K562 (cell line): ENCODE results near the gene RDH16. TPM values are rescaled to one million over a fixed set of nuclear protein-coding genes. Genes with fewer than 3 reads are reported as not detected.

Experiments used
- BRF1 ChIP-seq: IDR thresholded peaks from 3 replicates; pipeline ENCODE4 v1.6.1; 2011; ENCODE audit warnings: borderline replicate concordance, mild to moderate bottlenecking; ENCODE audit not compliant: insufficient read length; ENCODE audit errors: extremely low read depth
- C11orf30 ChIP-seq: fragments of 450-650 bp; IDR thresholded peaks from 2 replicates; pipeline ENCODE4 v1.6.1; 2016; ENCODE audit warnings: low read depth, mild to moderate bottlenecking
- CAMTA2 ChIP-seq: fragments of 250-450 bp; sonication (Bioruptor Pico); conservative IDR thresholded peaks from 2 replicates; pipeline ENCODE4 v1.5.1; 2022
- CHD1 ChIP-seq: fragments of 200-600 bp; sonication (generic); IDR thresholded peaks from one replicate; pipeline ENCODE4 v1.6.1; 2012; ENCODE audit warnings: mild to moderate bottlenecking, moderate library complexity, low read length, inconsistent platforms
- DMBX1 ChIP-seq: fragments of 250-450 bp; sonication (Bioruptor Pico); IDR thresholded peaks from 2 replicates; pipeline ENCODE4 v1.8.0; 2022; ENCODE audit warnings: inconsistent platforms, mild to moderate bottlenecking, moderate library complexity, borderline replicate concordance
- GABPB2 ChIP-seq: fragments of 250-450 bp; sonication (Bioruptor Pico); conservative IDR thresholded peaks from 2 replicates; pipeline ENCODE4 v1.5.1; 2021; ENCODE audit warnings: mild to moderate bottlenecking
- HDAC6 ChIP-seq: IDR thresholded peaks from 2 replicates; pipeline ENCODE4 v1.6.1; 2012; ENCODE audit warnings: low read depth, mild to moderate bottlenecking, control low read depth, inconsistent platforms, low read length, moderate library complexity
- MAFF ChIP-seq: IDR thresholded peaks from 2 replicates; pipeline ENCODE4 v1.6.1; 2012; ENCODE audit warnings: low read length, improper control_type of control experiment
- MBD2 ChIP-seq: sonication (generic); IDR thresholded peaks from 2 replicates; pipeline ENCODE4 v1.6.1; 2016; ENCODE audit warnings: low read depth, borderline replicate concordance
- MTA1 ChIP-seq: fragments of 450-650 bp; IDR thresholded peaks from 2 replicates; pipeline ENCODE4 v1.6.1; 2017; ENCODE audit warnings: borderline replicate concordance
- MTA3 ChIP-seq: fragments of 450-650 bp; formaldehyde crosslinking; IDR thresholded peaks from 2 replicates; pipeline ENCODE4 v1.6.1; 2017; ENCODE audit warnings: mild to moderate bottlenecking, borderline replicate concordance
- PTBP1 ChIP-seq: fragments of 200-400 bp; formaldehyde crosslinking; IDR thresholded peaks from 2 replicates; pipeline ENCODE4 v1.6.1; 2017; ENCODE audit warnings: low read depth, low read length
- PTTG1 ChIP-seq: fragments of 450-650 bp; IDR thresholded peaks from 2 replicates; pipeline ENCODE4 v1.6.1; 2016; ENCODE audit warnings: low read depth, mild to moderate bottlenecking, missing genetic modification characterization, missing compliant biosample characterization
- RBM22 ChIP-seq: fragments of 200-400 bp; formaldehyde crosslinking; IDR thresholded peaks from 2 replicates; pipeline ENCODE4 v1.6.1; 2018; ENCODE audit warnings: low read length, low read depth; ENCODE audit not compliant: poor library complexity, severe bottlenecking
- SRSF1 ChIP-seq: fragments of 200-400 bp; formaldehyde crosslinking; IDR thresholded peaks from 2 replicates; pipeline ENCODE4 v1.6.1; 2017; ENCODE audit warnings: mild to moderate bottlenecking, low read depth, low read length, moderate library complexity
- XRCC5 ChIP-seq: fragments of 200-400 bp; formaldehyde crosslinking; IDR thresholded peaks from 2 replicates; pipeline ENCODE4 v1.6.1; 2017; ENCODE audit warnings: low read depth, mild to moderate bottlenecking, low read length
- ZC3H8 ChIP-seq: fragments of 450-650 bp; IDR thresholded peaks from 2 replicates; pipeline ENCODE4 v1.6.1; 2017
- ZNF12 ChIP-seq: sonication (generic); formaldehyde crosslinking; IDR thresholded peaks from 2 replicates; pipeline ENCODE4 v1.4.0; 2020; ENCODE audit warnings: mild to moderate bottlenecking, missing genetic modification reagents
- ZNF282 ChIP-seq: sonication (generic); formaldehyde crosslinking; IDR thresholded peaks from 2 replicates; pipeline ENCODE4 v1.8.1; 2023; ENCODE audit warnings: missing genetic modification reagents
- ZNF354B ChIP-seq: fragments of 250-450 bp; sonication (Bioruptor Pico); IDR thresholded peaks from 2 replicates; pipeline ENCODE4 v1.4.0; 2020
- ZNF57 ChIP-seq: fragments of 450-650 bp; formaldehyde crosslinking; IDR thresholded peaks from 2 replicates; pipeline ENCODE4 v1.4.0; 2020; ENCODE audit warnings: mild to moderate bottlenecking, moderate library complexity
- ZNF699 ChIP-seq: fragments of 250-450 bp; sonication (Bioruptor Pico); IDR thresholded peaks from 2 replicates; pipeline ENCODE4 v1.8.0; 2021; ENCODE audit warnings: mild to moderate bottlenecking, moderate library complexity; ENCODE audit not compliant: insufficient replicate concordance
- polyA plus RNA-seq, 8 experiments: library from polyadenylated mRNA; depleted of rRNA in 4 of 8; stranded (reverse) in 5 of 8; unstranded in 3 of 8; fragments of >200 nt; fragmentation: Nextera tagmentation in 2 of 8; fragmentation: Illumina TruSeq in 1 of 8; extraction: Ambion mirVana in 2 of 8; extraction: Trizol in 1 of 8; gene quantifications; 2 replicates each; pipeline versions ENCODE4 v1.2.1 to v1.2.3, GENCODE V29; 2011 to 2014; ENCODE audit warnings: inconsistent platforms in 1 of 8, missing spikeins in 1 of 8
- total RNA-seq, 7 experiments: library from RNA; depleted of rRNA in 6 of 7; stranded (reverse); fragments of >200 nt in 6 of 7; fragmentation: Illumina TruSeq in 2 of 7; extraction: Trizol in 2 of 7; gene quantifications; 2 replicates each; pipeline versions ENCODE4 v1.2.1 to v1.2.3, GENCODE V29; 2011 to 2021; ENCODE audit warnings: low replicate concordance in 1 of 7
- TF ChIP-seq, protein P1 (sequence below): fragments of 450-650 bp; conservative IDR thresholded peaks from 2 replicates; pipeline ENCODE4 v1.6.1; 2016; ENCODE audit warnings: missing genetic modification characterization, low read depth, mild to moderate bottlenecking, missing compliant biosample characterization, moderate library complexity
- TF ChIP-seq, protein P2 (sequence below): fragments of 250-450 bp; sonication (Bioruptor Pico); IDR thresholded peaks from 2 replicates; pipeline ENCODE4 v1.5.0; 2021; ENCODE audit warnings: mild to moderate bottlenecking, borderline replicate concordance

RDH16 gene
- total and polyA plus RNA-seq, 9 of the 15 experiments (the other 6 are each of a cell fraction or from before 2014, with no cell fraction given), result 0.11 to 0.52 (median 0.22) TPM; not detected in 1

DNA sequence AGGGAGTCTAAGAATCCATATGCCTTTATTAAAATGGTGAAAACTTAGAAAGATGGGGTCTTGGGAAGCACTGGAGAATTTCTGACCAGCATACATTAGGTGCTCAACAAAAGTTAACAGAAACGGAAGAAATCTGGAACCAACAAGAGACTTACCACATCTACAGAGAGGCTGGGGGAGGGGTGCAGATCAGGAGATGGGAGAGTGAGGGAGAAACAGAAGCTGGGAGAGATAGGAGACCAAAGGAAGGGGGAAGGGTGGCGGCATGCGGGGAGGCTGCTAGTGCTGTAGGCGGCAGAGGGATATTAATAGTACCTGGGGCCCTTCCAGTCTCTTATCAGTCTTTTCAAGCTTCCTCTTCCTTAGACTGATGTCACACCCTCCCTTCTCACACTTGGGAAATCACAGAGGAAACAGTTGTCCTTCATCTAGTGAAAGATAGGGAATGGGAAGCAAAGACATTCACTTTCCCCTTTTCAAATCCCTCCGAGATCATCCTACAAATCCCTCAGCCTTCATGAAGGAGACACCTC lies 30.9 kb upstream of the RDH16 start (continued):
- TF ChIP-seq ZNF12, result no peak; the same call in 1 of the 2 replicates
- TF ChIP-seq ZNF282 (CRISPR knock-in tag), result no peak
- TF ChIP-seq GABPB2, result no peak
- TF ChIP-seq ZNF57, result no peak
- TF ChIP-seq ZC3H8, result peak; percentile 79; the same call in 1 of the 2 replicates
- peak; percentile 78 for TF ChIP-seq MBD2
- no peak for TF ChIP-seq HDAC6
- TF ChIP-seq CAMTA2, result no peak
- no peak for TF ChIP-seq SRSF1
- peak; percentile 88 for TF ChIP-seq DMBX1 (CRISPR knock-in tag)
- TF ChIP-seq CHD1, result no peak
- TF ChIP-seq, protein P1, sequence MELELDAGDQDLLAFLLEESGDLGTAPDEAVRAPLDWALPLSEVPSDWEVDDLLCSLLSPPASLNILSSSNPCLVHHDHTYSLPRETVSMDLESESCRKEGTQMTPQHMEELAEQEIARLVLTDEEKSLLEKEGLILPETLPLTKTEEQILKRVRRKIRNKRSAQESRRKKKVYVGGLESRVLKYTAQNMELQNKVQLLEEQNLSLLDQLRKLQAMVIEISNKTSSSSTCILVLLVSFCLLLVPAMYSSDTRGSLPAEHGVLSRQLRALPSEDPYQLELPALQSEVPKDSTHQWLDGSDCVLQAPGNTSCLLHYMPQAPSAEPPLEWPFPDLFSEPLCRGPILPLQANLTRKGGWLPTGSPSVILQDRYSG, result no peak
- no peak for TF ChIP-seq RBM22
- 0 out of 2 replicates have a peak, but pooled peaks have one; percentile 53 for TF ChIP-seq PTBP1
- TF ChIP-seq XRCC5, result peak; percentile 47; the same call in 1 of the 2 replicates
- TF ChIP-seq MAFF, result no peak
- no peak for TF ChIP-seq PTTG1
- TF ChIP-seq C11orf30, result no peak
- no peak for TF ChIP-seq BRF1
- TF ChIP-seq, protein P2, sequence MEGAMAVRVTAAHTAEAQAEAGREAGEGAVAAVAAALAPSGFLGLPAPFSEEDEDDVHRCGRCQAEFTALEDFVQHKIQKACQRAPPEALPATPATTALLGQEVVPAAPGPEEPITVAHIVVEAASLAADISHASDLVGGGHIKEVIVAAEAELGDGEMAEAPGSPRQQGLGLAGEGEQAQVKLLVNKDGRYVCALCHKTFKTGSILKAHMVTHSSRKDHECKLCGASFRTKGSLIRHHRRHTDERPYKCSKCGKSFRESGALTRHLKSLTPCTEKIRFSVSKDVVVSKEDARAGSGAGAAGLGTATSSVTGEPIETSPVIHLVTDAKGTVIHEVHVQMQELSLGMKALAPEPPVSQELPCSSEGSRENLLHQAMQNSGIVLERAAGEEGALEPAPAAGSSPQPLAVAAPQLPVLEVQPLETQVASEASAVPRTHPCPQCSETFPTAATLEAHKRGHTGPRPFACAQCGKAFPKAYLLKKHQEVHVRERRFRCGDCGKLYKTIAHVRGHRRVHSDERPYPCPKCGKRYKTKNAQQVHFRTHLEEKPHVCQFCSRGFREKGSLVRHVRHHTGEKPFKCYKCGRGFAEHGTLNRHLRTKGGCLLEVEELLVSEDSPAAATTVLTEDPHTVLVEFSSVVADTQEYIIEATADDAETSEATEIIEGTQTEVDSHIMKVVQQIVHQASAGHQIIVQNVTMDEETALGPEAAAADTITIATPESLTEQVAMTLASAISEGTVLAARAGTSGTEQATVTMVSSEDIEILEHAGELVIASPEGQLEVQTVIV (CRISPR knock-in tag), result no peak
- TF ChIP-seq MTA1, result peak; percentile 92; the same call in 1 of the 2 replicates
- TF ChIP-seq MTA3, result peak; percentile 86; the same call in 1 of the 2 replicates
- no peak for TF ChIP-seq ZNF699 (CRISPR knock-in tag)
- TF ChIP-seq ZNF354B, result no peak
